D721Med (cell line): Measurements from ENCODE around the gene ANK3.
A peak's percentile ranks its signal among the peaks of the same experiment; 100 is the strongest.

Source experiments
- DNase-seq: peaks from one replicate; pipeline ENCODE4 v3.0.0; 2011; ENCODE audit warnings: low spot score; ENCODE audit not compliant: insufficient read length
- FAIRE-seq: peaks from 2 replicates; lab custom pipeline; 2011; peaks lifted over from hg19 to GRCh38; lab: Jason Lieb, UNC
- CTCF ChIP-seq: IDR thresholded peaks from 2 replicates; pipeline ENCODE4 v1.5.1; 2012; ENCODE audit warnings: mild to moderate bottlenecking, control low read depth; ENCODE audit not compliant: insufficient read depth; ENCODE audit errors: missing control alignments

The ANK3 gene

GRCh38 chr10:60073781-60074656, 315.7 kb downstream of the ANK3 start:
- FAIRE-seq (no peak), DNase-seq (no peak)
- TF ChIP-seq CTCF: no peak

DNA sequence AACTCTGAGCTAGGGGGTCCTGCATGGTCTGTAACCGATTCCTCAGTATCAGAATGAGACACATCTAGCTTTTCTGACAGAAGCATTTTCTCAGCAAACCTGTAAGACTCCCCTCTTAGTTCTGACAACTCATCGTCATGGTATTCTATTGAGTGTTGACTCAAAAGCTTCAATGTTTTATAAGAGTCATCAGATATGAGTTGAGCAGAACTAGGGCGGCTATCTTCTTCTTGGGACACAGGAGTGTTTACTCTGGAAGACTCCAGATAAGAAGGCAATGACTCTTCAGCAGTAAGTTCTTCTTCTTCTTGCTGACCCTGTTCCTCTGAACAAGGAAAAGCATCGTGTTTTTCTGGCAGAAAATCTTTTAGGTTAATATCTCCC, 316.3 kb downstream of the ANK3 start:
- FAIRE-seq (no peak), DNase-seq (no peak)
- TF ChIP-seq CTCF: no peak

DNA sequence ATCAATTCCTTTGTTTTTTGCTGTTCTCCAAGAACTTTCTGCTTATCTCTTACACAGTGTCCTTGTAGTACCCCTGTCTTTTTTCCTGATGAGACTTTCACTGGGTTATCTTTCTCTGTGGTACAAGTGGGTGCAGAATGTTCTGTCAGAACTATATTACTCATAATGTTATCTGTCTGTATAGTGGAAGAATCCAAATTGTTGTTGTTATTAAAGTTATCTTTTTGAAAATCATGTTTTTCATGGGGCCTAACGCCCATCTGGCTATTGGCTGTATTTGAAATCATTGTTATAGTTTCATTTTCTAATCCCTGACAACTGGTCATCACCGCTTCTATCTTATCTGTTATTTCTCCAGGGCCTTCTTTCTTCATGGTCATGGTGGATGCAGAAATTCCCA, 320.4 kb downstream of the ANK3 start:
- FAIRE-seq (no peak), DNase-seq (no peak)
- no peak for TF ChIP-seq CTCF

- FAIRE-seq (no peak), DNase-seq (no peak)
- no peak for TF ChIP-seq CTCF
Measured at GRCh38 chr10:60050366-60050765, 339.3 kb downstream of the ANK3 start.

GRCh38 chr10:60048091-60048501, 341.6 kb downstream of the ANK3 start:
- peak; percentile 34 for TF ChIP-seq CTCF
- FAIRE-seq: no peak
- DNase-seq: no peak

GRCh38 chr10:60045571-60045970, 344.1 kb downstream of the ANK3 start:
- no peak for TF ChIP-seq CTCF
- no peak for FAIRE-seq

DNA sequence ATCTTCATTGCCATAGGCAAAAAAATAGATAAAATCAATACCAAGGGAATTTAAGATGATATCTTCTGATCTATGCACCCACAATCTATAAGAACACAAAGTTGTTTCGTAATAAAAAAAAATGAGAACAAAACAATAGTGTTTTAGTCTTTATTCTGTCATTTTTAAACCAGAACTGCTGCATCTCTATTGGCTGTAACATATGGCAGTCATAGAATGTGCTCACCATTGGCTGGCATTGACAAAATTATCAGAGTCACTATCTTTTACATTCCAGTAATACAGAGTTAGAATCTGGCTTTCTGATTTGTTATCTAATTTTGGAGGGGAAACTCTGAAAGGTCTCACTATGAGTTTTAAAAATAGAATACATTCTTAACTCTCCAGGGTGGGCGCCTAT, 344.7 kb downstream of the ANK3 start:
- no peak for DNase-seq
- no peak for TF ChIP-seq CTCF
- FAIRE-seq: no peak

More at GRCh38 chr10:60045571-60045970, 344.1 kb downstream of the ANK3 start:
- no peak for DNase-seq
